Measurements from ENCODE around the gene CIAO3. TPM values are rescaled to one million over a fixed set of nuclear protein-coding genes. Genes with fewer than 3 reads are reported as not detected.
A peak's percentile ranks its signal among the peaks of the same experiment; 100 is the strongest.

CIAO3 gene
- total RNA-seq, 1 experiment from 2014 or later = 21.9 TPM

GRCh38 chr16:711548-712320 lies 29.1 kb downstream of the CIAO3 start:
- Histone ChIP-seq H3T11ph (ENCODE audit: low read length) (no peak overlapping the region), H3K56ac (ENCODE audit: insufficient read length, low read depth, low read length) (no peak overlapping the region), H2AFZ (ENCODE audit: low read length) (no peak overlapping the region), H3K79me2 (ENCODE audit: insufficient read depth, low read length) (no peaks in the 10 kb centered on the region), H3K9me3 (ENCODE audit: control insufficient read depth, low read depth, low read length) (no peaks in the 10 kb centered on the region), H4K91ac (ENCODE audit: insufficient read length, low read depth, low read length) (no peak overlapping the region), H3K27ac (ENCODE audit: insufficient read length, low read depth, low read length) (no peak overlapping the region), H3K79me1 (ENCODE audit: insufficient read depth, low read depth, low read length, poor library complexity, severe bottlenecking) (no peaks in the 10 kb centered on the region), H4K20me1 (ENCODE audit: control insufficient read depth, insufficient read depth, insufficient read length) (no peaks in the 10 kb centered on the region), H3K14ac (ENCODE audit: insufficient read depth, low read length) (no peak overlapping the region), H3K18ac (ENCODE audit: insufficient read length, low read depth, low read length) (no peak overlapping the region), H3K4ac (ENCODE audit: low read depth, low read length) (no peak overlapping the region), H4K8ac (replicated peaks; ENCODE audit: insufficient read length, low read depth, low read length) (no peak overlapping the region), H2BK15ac (ENCODE audit: low read depth, low read length) (no peak overlapping the region), H3K23me2 (ENCODE audit: insufficient read length, low read depth, low read length, poor library complexity, severe bottlenecking) (peaks cover 8% of the 10 kb centered on the region), H2BK5ac (ENCODE audit: insufficient read length, low read length) (no peak overlapping the region), H3K9ac (ENCODE audit: extremely low read depth, insufficient read length, low read length) (no peak overlapping the region), H3K23ac (ENCODE audit: insufficient read length, low read depth, low read length) (no peak overlapping the region), H2AK5ac (ENCODE audit: insufficient read length, low read length) (no peak overlapping the region), H4K5ac (ENCODE audit: insufficient read length, low read depth, low read length) (no peak overlapping the region), H3K4me1 (ENCODE audit: insufficient read depth, low read length) (no peaks in the 10 kb centered on the region), H3K27me3 (ENCODE audit: insufficient read depth, low read length) (peaks cover 19% of the 10 kb centered on the region; the same call in 1 of the 2 replicates), H2BK120ac (ENCODE audit: low read depth, low read length, poor library complexity, severe bottlenecking) (no peak overlapping the region), H3K4me2 (ENCODE audit: insufficient read depth, insufficient read length, low read length) (no peak overlapping the region), H2BK20ac (ENCODE audit: low read depth, low read length, poor library complexity, severe bottlenecking) (no peak overlapping the region), H2BK12ac (ENCODE audit: insufficient read length, low read depth, low read length) (no peak overlapping the region)
- peak; percentile 85 for DNase-seq
- H3K4me1 Mint-ChIP-seq = peaks cover 9 to 14% of the 10 kb centered on the region in 2 experiments
- TF ChIP-seq CTCF (conservative IDR thresholded peaks at IDR 0.05) = peak; percentile 99
- no peak overlapping the region for H3K4me3 Mint-ChIP-seq
- peaks cover 0 to 2% of the 10 kb centered on the region in 2 experiments; a peak in 2 of 5 replicates for H3K9me3 Mint-ChIP-seq
- no CpG with 5 or more reads among the region's 25 CpGs for WGBS (ENCODE audit: extremely low coverage, insufficient read length, low lambda C conversion rate)
- H3K27me3 Mint-ChIP-seq (ENCODE audit: low read depth) = peaks cover 77% of the 10 kb centered on the region
- H3K27ac Mint-ChIP-seq = no peak overlapping the region
- no peaks in the 10 kb centered on the region for H3K36me3 Mint-ChIP-seq (ENCODE audit: insufficient read depth in 1 of 3, low read depth in 3 of 3)

Data from H9 (cell line).